MG63 (cell line): Measurements from ENCODE around the gene PARP1. TPM values are rescaled to one million over a fixed set of nuclear protein-coding genes. Genes with fewer than 3 reads are reported as not detected.

Experiments used
- DNase-seq: peaks from one replicate; pipeline ENCODE4 v3.0.0-alpha.2; 2020
- H3K27me3 ChIP-seq: fragments of 250-450 bp; sonication (Bioruptor Pico); 2 replicates; pipeline ENCODE4 v1.5.1; 2020; ENCODE audit warnings: mild to moderate bottlenecking, moderate library complexity
- H3K36me3 ChIP-seq: fragments of 250-450 bp; sonication (Bioruptor Pico); 2 replicates; pipeline ENCODE4 v1.5.1; 2020; ENCODE audit warnings: mild to moderate bottlenecking, moderate library complexity
- H3K4me3 ChIP-seq: fragments of 250-450 bp; sonication (Bioruptor Pico); 2 replicates; pipeline ENCODE4 v1.5.1; 2020; ENCODE audit warnings: mild to moderate bottlenecking, moderate library complexity
- H3K9me3 ChIP-seq: fragments of 250-450 bp; sonication (Bioruptor Pico); 2 replicates; pipeline ENCODE4 v1.5.1; 2020; ENCODE audit warnings: mild to moderate bottlenecking, moderate library complexity
- total RNA-seq: library from RNA; depleted of rRNA; stranded (reverse); fragments of >200 nt; shearing (Covaris generic); gene quantifications from 2 replicates; pipeline ENCODE4 v1.2.3, GENCODE V29; 2014; ENCODE audit warnings: low replicate concordance; rRNA removed

The PARP1 gene
- total RNA-seq, result 180 and 241 TPM in 2 replicates

GRCh38 chr1:226407497-226408284, at the start of gene PARP1:
Gene PARP1, minus strand, starts transcription at chr1:226408093. Its CDS starts 164 bp downstream, at chr1:226407929.
- no peaks in the 10 kb centered on the region for H3K9me3 ChIP-seq
- H3K4me3 ChIP-seq, result peak within 1 kb of the TSS; percentile 99
- DNase-seq, result peak; percentile 94
- no peaks in the 10 kb centered on the region for H3K27me3 ChIP-seq
- peaks cover 19% of the 10 kb centered on the region for H3K36me3 ChIP-seq

GRCh38 chr1:226457307-226457712, 49.4 kb upstream of the PARP1 start:
- no peak overlapping the region for H3K4me3 ChIP-seq
- H3K9me3 ChIP-seq, result no peaks in the 10 kb centered on the region
- H3K27me3 ChIP-seq, result no peaks in the 10 kb centered on the region
- no peak for DNase-seq
- no peaks in the 10 kb centered on the region for H3K36me3 ChIP-seq

GRCh38 chr1:226455843-226456242, 48.0 kb upstream of the PARP1 start:
- Histone ChIP-seq H3K27me3 (no peaks in the 10 kb centered on the region), H3K9me3 (no peaks in the 10 kb centered on the region), H3K4me3 (no peak overlapping the region), H3K36me3 (no peaks in the 10 kb centered on the region)
- no peak for DNase-seq

GRCh38 chr1:226454349-226454748, 46.5 kb upstream of the PARP1 start:
- Histone ChIP-seq H3K27me3 (no peaks in the 10 kb centered on the region), H3K36me3 (no peaks in the 10 kb centered on the region)
- DNase-seq, result no peak

GRCh38 chr1:226453015-226453704, 45.3 kb upstream of the PARP1 start:
- Histone ChIP-seq H3K9me3 (no peaks in the 10 kb centered on the region), H3K27me3 (no peaks in the 10 kb centered on the region), H3K4me3 (no peak overlapping the region), H3K36me3 (no peaks in the 10 kb centered on the region)
- DNase-seq, result no peak

More at GRCh38 chr1:226454349-226454748, 46.5 kb upstream of the PARP1 start:
- H3K4me3 ChIP-seq, result no peak overlapping the region
- H3K9me3 ChIP-seq, result no peaks in the 10 kb centered on the region

GRCh38 chr1:226450688-226451087, 42.8 kb upstream of the PARP1 start:
- Histone ChIP-seq H3K4me3 (no peak overlapping the region), H3K27me3 (no peaks in the 10 kb centered on the region), H3K9me3 (no peaks in the 10 kb centered on the region), H3K36me3 (no peaks in the 10 kb centered on the region)
- no peak for DNase-seq

- H3K4me3 ChIP-seq, result no peak overlapping the region
- no peak for DNase-seq
- H3K9me3 ChIP-seq, result no peaks in the 10 kb centered on the region
- no peaks in the 10 kb centered on the region for H3K36me3 ChIP-seq
- H3K27me3 ChIP-seq, result no peaks in the 10 kb centered on the region
Observed at GRCh38 chr1:226449823-226450222, 41.9 kb upstream of the PARP1 start.

GRCh38 chr1:226447932-226448665, 40.2 kb upstream of the PARP1 start:
- DNase-seq, result no peak

GRCh38 chr1:226446094-226446493, 38.2 kb upstream of the PARP1 start:
- H3K27me3 ChIP-seq, result no peaks in the 10 kb centered on the region
- H3K9me3 ChIP-seq, result no peaks in the 10 kb centered on the region
- no peak overlapping the region for H3K4me3 ChIP-seq
- DNase-seq, result no peak
- no peaks in the 10 kb centered on the region for H3K36me3 ChIP-seq

More at GRCh38 chr1:226447932-226448665, 40.2 kb upstream of the PARP1 start:
- Histone ChIP-seq H3K4me3 (no peak overlapping the region), H3K9me3 (no peaks in the 10 kb centered on the region), H3K36me3 (no peaks in the 10 kb centered on the region), H3K27me3 (no peaks in the 10 kb centered on the region)

- Histone ChIP-seq H3K36me3 (no peaks in the 10 kb centered on the region), H3K27me3 (no peaks in the 10 kb centered on the region; the same call in 1 of the 2 replicates), H3K4me3 (no peak overlapping the region), H3K9me3 (no peaks in the 10 kb centered on the region)
- no peak for DNase-seq
Observed at GRCh38 chr1:226444901-226445300, 37.0 kb upstream of the PARP1 start.

GRCh38 chr1:226443439-226443838, 35.5 kb upstream of the PARP1 start:
- peak; percentile 78 for DNase-seq
- Histone ChIP-seq H3K36me3 (no peaks in the 10 kb centered on the region), H3K4me3 (no peak overlapping the region), H3K9me3 (no peaks in the 10 kb centered on the region), H3K27me3 (no peaks in the 10 kb centered on the region; the same call in 1 of the 2 replicates)

GRCh38 chr1:226443033-226443432, 35.1 kb upstream of the PARP1 start:
- no peak overlapping the region for H3K4me3 ChIP-seq
- DNase-seq, result peak; percentile 43
- H3K27me3 ChIP-seq, result no peaks in the 10 kb centered on the region; the same call in 1 of the 2 replicates
- H3K36me3 ChIP-seq, result no peaks in the 10 kb centered on the region
- no peaks in the 10 kb centered on the region for H3K9me3 ChIP-seq

GRCh38 chr1:226441629-226442028, 33.7 kb upstream of the PARP1 start:
- H3K9me3 ChIP-seq, result no peaks in the 10 kb centered on the region
- H3K4me3 ChIP-seq, result no peak overlapping the region
- no peaks in the 10 kb centered on the region for H3K36me3 ChIP-seq
- no peak for DNase-seq
- H3K27me3 ChIP-seq, result peaks cover 10% of the 10 kb centered on the region

- no peak for DNase-seq
- Histone ChIP-seq H3K36me3 (no peaks in the 10 kb centered on the region), H3K4me3 (no peak overlapping the region), H3K27me3 (peaks cover 10% of the 10 kb centered on the region), H3K9me3 (no peaks in the 10 kb centered on the region)
Observed at GRCh38 chr1:226440512-226440911, 32.6 kb upstream of the PARP1 start.

GRCh38 chr1:226438007-226438406, 30.1 kb upstream of the PARP1 start:
- H3K27me3 ChIP-seq, result peaks cover 10% of the 10 kb centered on the region
- H3K36me3 ChIP-seq, result no peaks in the 10 kb centered on the region
- no peak overlapping the region for H3K4me3 ChIP-seq
- no peak for DNase-seq
- H3K9me3 ChIP-seq, result no peaks in the 10 kb centered on the region

GRCh38 chr1:226436855-226437491, 29.1 kb upstream of the PARP1 start:
- Histone ChIP-seq H3K27me3 (peaks cover 10% of the 10 kb centered on the region), H3K4me3 (no peak overlapping the region)

More at GRCh38 chr1:226436855-226437491, 29.1 kb upstream of the PARP1 start:
- Histone ChIP-seq H3K36me3 (no peaks in the 10 kb centered on the region), H3K9me3 (no peaks in the 10 kb centered on the region)
- DNase-seq, result no peak
